HEK293 (cell line): ENCODE results near the gene NHS.

Experiments used
- CTCF ChIA-PET: fragments of 350-600 bp; formaldehyde crosslinking; extraction: SDS; loops from one replicate; lab custom pipeline; 2021; ENCODE audit warnings: antibody characterized with exemption; lab: Yijun Ruan, JAX
- POLR2A ChIA-PET: fragments of 300-600 bp; formaldehyde crosslinking; extraction: SDS; loops from one replicate; lab custom pipeline; 2020; ENCODE audit warnings: antibody characterized with exemption, inconsistent platforms; lab: Yijun Ruan, JAX
- H3K27ac ChIP-seq: fragments of 200-500 bp; sonication (Bioruptor generic); 2 replicates; pipeline ENCODE4 v1.5.1; 2014; ENCODE audit warnings: low read depth, low read length, control low read depth, inconsistent platforms; ENCODE audit errors: extremely low read depth
- H3K36me3 ChIP-seq, 2 experiments: fragments of 200-500 bp in 1 of 2; sonication (Bioruptor generic) in 1 of 2; 1 replicate in 1 of 2; 2 replicates in 1 of 2; pipeline ENCODE4 v1.5.1; 2014 to 2017; ENCODE audit warnings: inconsistent platforms in 2 of 2, low read length in 2 of 2; ENCODE audit not compliant: control insufficient read depth in 2 of 2, insufficient read depth in 1 of 2
- H3K4me1 ChIP-seq: fragments of 200-500 bp; sonication (Bioruptor generic); 2 replicates; pipeline ENCODE4 v1.5.1; 2014; ENCODE audit warnings: mild to moderate bottlenecking, low read length, inconsistent platforms; ENCODE audit not compliant: control insufficient read depth, insufficient read depth
- H3K4me3 ChIP-seq: 2 replicates; pipeline ENCODE4 v1.5.1; 2011; ENCODE audit warnings: low read depth, mild to moderate bottlenecking, control low read depth, low read length, moderate library complexity
- H3K9me3 ChIP-seq: fragments of 200-500 bp; sonication (Bioruptor generic); 2 replicates; pipeline ENCODE4 v1.5.1; 2014; ENCODE audit warnings: low read depth, low read length, inconsistent platforms; ENCODE audit not compliant: control insufficient read depth, insufficient read depth
- BCL11B ChIP-seq: fragments of 450-650 bp; formaldehyde crosslinking; IDR thresholded peaks from 2 replicates; pipeline ENCODE4 v1.5.1; 2016; ENCODE audit warnings: low read depth, missing biosample characterization, missing genetic modification characterization
- ELK4 ChIP-seq: IDR thresholded peaks from 2 replicates; pipeline ENCODE4 v1.6.1; 2011; ENCODE audit warnings: mild to moderate bottlenecking, low read depth, low read length, borderline replicate concordance
- PATZ1 ChIP-seq: fragments of 450-650 bp; formaldehyde crosslinking; IDR thresholded peaks from 2 replicates; pipeline ENCODE4 v1.5.1; 2016; ENCODE audit warnings: missing biosample characterization, missing genetic modification characterization
- ZBTB26 ChIP-seq: fragments of 450-650 bp; formaldehyde crosslinking; optimal IDR thresholded peaks from 2 replicates; pipeline ENCODE3; 2016; ENCODE audit warnings: missing biosample characterization, mild to moderate bottlenecking, missing genetic modification characterization
- ZNF148 ChIP-seq: fragments of 450-650 bp; formaldehyde crosslinking; IDR thresholded peaks from 2 replicates; pipeline ENCODE4 v1.5.0; 2017; ENCODE audit warnings: missing biosample characterization, missing genetic modification characterization, borderline replicate concordance
- ZNF292 ChIP-seq: fragments of 450-650 bp; formaldehyde crosslinking; IDR thresholded peaks from 2 replicates; pipeline ENCODE4 v1.5.1; 2016; ENCODE audit warnings: low read depth, missing biosample characterization, missing genetic modification characterization, borderline replicate concordance
- ZNF324 ChIP-seq: fragments of 450-650 bp; formaldehyde crosslinking; IDR thresholded peaks from 2 replicates; pipeline ENCODE4 v1.5.1; 2016; ENCODE audit warnings: missing biosample characterization, missing genetic modification characterization
- ZNF394 ChIP-seq: fragments of 450-650 bp; formaldehyde crosslinking; IDR thresholded peaks from 2 replicates; pipeline ENCODE4 v1.5.1; 2016; ENCODE audit warnings: missing biosample characterization, missing genetic modification characterization, mild to moderate bottlenecking, moderate library complexity, borderline replicate concordance
- ZNF48 ChIP-seq: fragments of 450-650 bp; formaldehyde crosslinking; IDR thresholded peaks from 2 replicates; pipeline ENCODE4 v1.5.1; 2016; ENCODE audit warnings: missing biosample characterization, missing genetic modification characterization
- ZNF521 ChIP-seq: fragments of 450-650 bp; formaldehyde crosslinking; IDR thresholded peaks from 2 replicates; pipeline ENCODE4 v1.5.1; 2017; ENCODE audit warnings: missing biosample characterization, mild to moderate bottlenecking, missing genetic modification characterization
- ZNF529 ChIP-seq: fragments of 450-650 bp; formaldehyde crosslinking; IDR thresholded peaks from 2 replicates; pipeline ENCODE4 v1.5.1; 2017; ENCODE audit warnings: missing genetic modification characterization, missing biosample characterization; ENCODE audit not compliant: insufficient replicate concordance
- ZNF571 ChIP-seq: fragments of 450-650 bp; formaldehyde crosslinking; IDR thresholded peaks from 2 replicates; pipeline ENCODE4 v1.5.0; 2017; ENCODE audit warnings: missing biosample characterization, missing genetic modification characterization
- ZNF585B ChIP-seq: fragments of 450-650 bp; formaldehyde crosslinking; IDR thresholded peaks from 2 replicates; pipeline ENCODE4 v1.5.1; 2016; ENCODE audit warnings: missing biosample characterization, missing genetic modification characterization
- ZNF658 ChIP-seq: fragments of 450-650 bp; formaldehyde crosslinking; IDR thresholded peaks from 2 replicates; pipeline ENCODE4; 2016; ENCODE audit warnings: missing biosample characterization, missing genetic modification characterization
- TF ChIP-seq, protein P1 (sequence below): fragments of 450-650 bp; formaldehyde crosslinking; IDR thresholded peaks from 2 replicates; pipeline ENCODE4 v1.5.1; 2016; ENCODE audit warnings: missing biosample characterization, missing genetic modification characterization
- TF ChIP-seq, protein P2 (sequence below): fragments of 450-650 bp; formaldehyde crosslinking; IDR thresholded peaks from 2 replicates; pipeline ENCODE4 v1.5.1; 2016; ENCODE audit warnings: missing biosample characterization, missing genetic modification characterization

NHS gene

DNA sequence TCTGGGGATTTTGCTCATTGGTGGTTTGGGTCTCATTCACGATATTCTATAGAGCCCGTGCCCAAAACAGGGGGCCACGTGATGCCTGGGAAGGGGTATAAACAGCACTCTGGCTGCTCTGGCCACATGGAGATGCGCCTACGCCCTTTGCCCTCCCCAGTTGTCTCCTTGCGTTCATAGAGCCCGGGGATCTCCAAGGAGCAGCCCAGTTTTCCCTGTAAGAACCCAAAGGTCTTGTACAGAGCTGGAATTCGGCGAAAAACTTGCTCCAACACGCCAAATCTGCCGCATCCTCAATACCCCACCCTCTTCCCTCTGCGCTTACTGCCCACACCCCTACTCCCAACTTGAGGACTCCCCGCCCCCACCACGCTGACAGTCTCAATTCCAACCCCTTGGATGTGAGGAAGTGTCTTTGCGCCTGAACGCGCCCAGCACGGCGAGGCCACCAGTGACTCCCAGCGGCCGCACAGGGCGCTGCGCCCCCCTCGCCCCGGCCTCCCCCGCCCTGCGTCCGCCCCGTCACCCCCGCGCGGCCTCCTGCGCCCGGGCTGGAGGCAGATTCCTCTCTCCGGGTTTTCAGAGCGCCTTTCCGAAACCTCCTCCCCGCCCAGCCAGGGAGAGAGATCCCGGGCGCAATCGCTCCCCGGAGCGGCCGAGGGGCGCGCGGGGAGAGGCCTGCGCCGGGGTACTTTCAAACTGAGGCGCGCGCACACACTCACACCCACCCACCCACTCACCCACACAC lies at the start of gene NHS (continued):
- TF ChIP-seq ZBTB26 (tag by site-specific recombination) (peak; percentile 59), ELK4 (no peak), PATZ1 (tag by site-specific recombination) (peak; percentile 73), ZNF148 (tag by site-specific recombination) (no peak), ZNF292 (tag by site-specific recombination) (no peak), ZNF394 (no peak), ZNF48 (tag by site-specific recombination) (no peak), ZNF658 (tag by site-specific recombination) (no peak), BCL11B (no peak)
- TF ChIP-seq, protein P1, sequence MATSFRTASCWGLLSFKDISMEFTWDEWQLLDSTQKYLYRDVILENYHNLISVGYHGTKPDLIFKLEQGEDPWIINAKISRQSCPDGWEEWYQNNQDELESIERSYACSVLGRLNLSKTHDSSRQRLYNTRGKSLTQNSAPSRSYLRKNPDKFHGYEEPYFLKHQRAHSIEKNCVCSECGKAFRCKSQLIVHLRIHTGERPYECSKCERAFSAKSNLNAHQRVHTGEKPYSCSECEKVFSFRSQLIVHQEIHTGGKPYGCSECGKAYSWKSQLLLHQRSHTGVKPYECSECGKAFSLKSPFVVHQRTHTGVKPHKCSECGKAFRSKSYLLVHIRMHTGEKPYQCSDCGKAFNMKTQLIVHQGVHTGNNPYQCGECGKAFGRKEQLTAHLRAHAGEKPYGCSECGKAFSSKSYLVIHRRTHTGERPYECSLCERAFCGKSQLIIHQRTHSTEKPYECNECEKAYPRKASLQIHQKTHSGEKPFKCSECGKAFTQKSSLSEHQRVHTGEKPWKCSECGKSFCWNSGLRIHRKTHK (tag by site-specific recombination): no peak
- TF ChIP-seq, protein P2, sequence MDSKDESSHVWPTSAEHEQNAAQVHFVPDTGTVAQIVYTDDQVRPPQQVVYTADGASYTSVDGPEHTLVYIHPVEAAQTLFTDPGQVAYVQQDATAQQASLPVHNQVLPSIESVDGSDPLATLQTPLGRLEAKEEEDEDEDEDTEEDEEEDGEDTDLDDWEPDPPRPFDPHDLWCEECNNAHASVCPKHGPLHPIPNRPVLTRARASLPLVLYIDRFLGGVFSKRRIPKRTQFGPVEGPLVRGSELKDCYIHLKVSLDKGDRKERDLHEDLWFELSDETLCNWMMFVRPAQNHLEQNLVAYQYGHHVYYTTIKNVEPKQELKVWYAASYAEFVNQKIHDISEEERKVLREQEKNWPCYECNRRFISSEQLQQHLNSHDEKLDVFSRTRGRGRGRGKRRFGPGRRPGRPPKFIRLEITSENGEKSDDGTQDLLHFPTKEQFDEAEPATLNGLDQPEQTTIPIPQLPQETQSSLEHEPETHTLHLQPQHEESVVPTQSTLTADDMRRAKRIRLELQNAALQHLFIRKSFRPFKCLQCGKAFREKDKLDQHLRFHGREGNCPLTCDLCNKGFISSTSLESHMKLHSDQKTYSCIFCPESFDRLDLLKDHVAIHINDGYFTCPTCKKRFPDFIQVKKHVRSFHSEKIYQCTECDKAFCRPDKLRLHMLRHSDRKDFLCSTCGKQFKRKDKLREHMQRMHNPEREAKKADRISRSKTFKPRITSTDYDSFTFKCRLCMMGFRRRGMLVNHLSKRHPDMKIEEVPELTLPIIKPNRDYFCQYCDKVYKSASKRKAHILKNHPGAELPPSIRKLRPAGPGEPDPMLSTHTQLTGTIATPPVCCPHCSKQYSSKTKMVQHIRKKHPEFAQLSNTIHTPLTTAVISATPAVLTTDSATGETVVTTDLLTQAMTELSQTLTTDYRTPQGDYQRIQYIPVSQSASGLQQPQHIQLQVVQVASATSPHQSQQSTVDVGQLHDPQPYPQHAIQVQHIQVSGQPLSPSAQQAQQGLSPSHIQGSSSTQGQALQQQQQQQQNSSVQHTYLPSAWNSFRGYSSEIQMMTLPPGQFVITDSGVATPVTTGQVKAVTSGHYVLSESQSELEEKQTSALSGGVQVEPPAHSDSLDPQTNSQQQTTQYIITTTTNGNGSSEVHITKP: peak; percentile 5; the same call in 1 of the 2 replicates

- ChIA-PET POLR2A (no interaction called here), CTCF (no interaction called here)
- H3K36me3 ChIP-seq: no peaks in the 10 kb centered on the region
- no peak overlapping the region for H3K27ac ChIP-seq
- no peak for TF ChIP-seq ZNF585B (tag by site-specific recombination)
- no peak for TF ChIP-seq ZNF571 (tag by site-specific recombination)
- no peak for TF ChIP-seq ZNF292 (tag by site-specific recombination)
- no peak for TF ChIP-seq ZNF521 (tag by site-specific recombination)
- TF ChIP-seq ZNF324 (tag by site-specific recombination): no peak
- TF ChIP-seq ZNF529 (tag by site-specific recombination): no peak
- no peak overlapping the region for H3K4me3 ChIP-seq
- H3K9me3 ChIP-seq: no peaks in the 10 kb centered on the region
- H3K4me1 ChIP-seq: no peaks in the 10 kb centered on the region
These were observed 46.2 kb upstream of the NHS start for GRCh38 chrX:17328837-17329236.
